K562 (cell line): Measurements from ENCODE around the gene IGSF3. TPM values are rescaled to one million over a fixed set of nuclear protein-coding genes. Genes with fewer than 3 reads are reported as not detected.

Experiments
- ARID2 ChIP-seq: fragments of 450-650 bp; IDR thresholded peaks from 2 replicates; pipeline ENCODE4 v1.6.1; 2017; ENCODE audit warnings: antibody characterized with exemption, mild to moderate bottlenecking
- ATF7 ChIP-seq: fragments of 450-650 bp; IDR thresholded peaks from 2 replicates; pipeline ENCODE4 v1.7.1; 2014; ENCODE audit warnings: mild to moderate bottlenecking, moderate library complexity
- CHAMP1 ChIP-seq: fragments of 450-650 bp; IDR thresholded peaks from 2 replicates; pipeline ENCODE4 v1.6.1; 2016; ENCODE audit warnings: mild to moderate bottlenecking
- CHD2 ChIP-seq: IDR thresholded peaks from 2 replicates; pipeline ENCODE4 v1.6.1; 2011; ENCODE audit warnings: low read depth, low read length
- CREB1 ChIP-seq, 2 experiments: sonication (generic) in 1 of 2; formaldehyde crosslinking in 1 of 2; IDR thresholded peaks; 2 replicates each; pipeline versions ENCODE4 v1.6.1 to v1.8.0; 2012 to 2022; ENCODE audit warnings: inconsistent platforms in 1 of 2, mild to moderate bottlenecking in 1 of 2, missing genetic modification reagents in 1 of 2, moderate library complexity in 1 of 2
- E4F1 ChIP-seq: fragments of 250-450 bp; sonication (Bioruptor Pico); IDR thresholded peaks from 2 replicates; pipeline ENCODE4 v1.5.0; 2021; ENCODE audit warnings: mild to moderate bottlenecking, borderline replicate concordance
- ELK1 ChIP-seq: sonication (generic); formaldehyde crosslinking; IDR thresholded peaks from 2 replicates; pipeline ENCODE4 v1.8.1; 2022; ENCODE audit warnings: missing genetic modification reagents
- FOXK2 ChIP-seq, 2 experiments: fragments of 450-650 bp; IDR thresholded peaks in 1 of 2; conservative IDR thresholded peaks in 1 of 2; 2 replicates each; pipeline ENCODE4 v1.6.1; 2016; ENCODE audit warnings: low read depth in 2 of 2, mild to moderate bottlenecking in 1 of 2
- MEF2D ChIP-seq: conservative IDR thresholded peaks from 2 replicates; pipeline ENCODE4 v1.6.1; 2016; ENCODE audit warnings: low read depth, missing genetic modification characterization, missing compliant biosample characterization
- MLX ChIP-seq, 2 experiments: fragments of 450-650 bp in 1 of 2; sonication (generic) in 1 of 2; formaldehyde crosslinking; conservative IDR thresholded peaks; 2 replicates each; pipeline versions ENCODE4 v1.4.0 to v1.8.1; 2020 to 2022; ENCODE audit warnings: mild to moderate bottlenecking in 1 of 2, missing genetic modification reagents in 1 of 2
- NR2C1 ChIP-seq, 2 experiments: fragments of 450-650 bp; IDR thresholded peaks; 2 replicates each; pipeline ENCODE4 v1.6.1; 2017; ENCODE audit warnings: mild to moderate bottlenecking in 2 of 2, antibody characterized with exemption in 1 of 2, inconsistent platforms in 1 of 2, missing compliant biosample characterization in 1 of 2, missing genetic modification characterization in 1 of 2
- POLR3A ChIP-seq: IDR thresholded peaks from 2 replicates; pipeline ENCODE4 v1.6.1; 2011; ENCODE audit warnings: borderline replicate concordance, mild to moderate bottlenecking, moderate library complexity; ENCODE audit not compliant: insufficient read length, insufficient read depth; ENCODE audit errors: extremely low read depth
- SMC3 ChIP-seq: conservative IDR thresholded peaks from 2 replicates; pipeline ENCODE4 v1.6.1; 2011; ENCODE audit warnings: low read depth, low read length, improper control_type of control experiment; ENCODE audit not compliant: insufficient read depth
- TCF15 ChIP-seq: fragments of 250-450 bp; sonication (Bioruptor Pico); IDR thresholded peaks from 2 replicates; pipeline ENCODE4 v1.8.0; 2022; ENCODE audit warnings: moderate library complexity, mild to moderate bottlenecking, inconsistent platforms
- TFE3 ChIP-seq: fragments of 450-650 bp; formaldehyde crosslinking; IDR thresholded peaks from 2 replicates; pipeline ENCODE4 v1.4.0; 2020; ENCODE audit warnings: mild to moderate bottlenecking, mixed read lengths
- ZNF764 ChIP-seq: fragments of 250-450 bp; sonication (Bioruptor Pico); IDR thresholded peaks from 2 replicates; pipeline ENCODE4 v1.4.0; 2020; ENCODE audit warnings: low read depth, mild to moderate bottlenecking, moderate library complexity
- ZNF785 ChIP-seq: fragments of 250-450 bp; sonication (Bioruptor Pico); IDR thresholded peaks from 2 replicates; pipeline ENCODE4 v1.4.0; 2020; ENCODE audit warnings: mild to moderate bottlenecking
- ZSCAN29 ChIP-seq: fragments of 450-650 bp; IDR thresholded peaks from 2 replicates; pipeline ENCODE4 v1.6.1; 2017
- polyA plus RNA-seq, 8 experiments: library from polyadenylated mRNA; depleted of rRNA in 4 of 8; stranded (reverse) in 5 of 8; unstranded in 3 of 8; fragments of >200 nt; fragmentation: Nextera tagmentation in 2 of 8; fragmentation: Illumina TruSeq in 1 of 8; extraction: Ambion mirVana in 2 of 8; extraction: Trizol in 1 of 8; gene quantifications; 2 replicates each; pipeline versions ENCODE4 v1.2.1 to v1.2.3, GENCODE V29; 2011 to 2014; ENCODE audit warnings: inconsistent platforms in 1 of 8, missing spikeins in 1 of 8
- total RNA-seq, 7 experiments: library from RNA; depleted of rRNA in 6 of 7; stranded (reverse); fragments of >200 nt in 6 of 7; fragmentation: Illumina TruSeq in 2 of 7; extraction: Trizol in 2 of 7; gene quantifications; 2 replicates each; pipeline versions ENCODE4 v1.2.1 to v1.2.3, GENCODE V29; 2011 to 2021; ENCODE audit warnings: low replicate concordance in 1 of 7

Gene IGSF3
- total and polyA plus RNA-seq, 9 of the 15 experiments (the other 6 are each of a cell fraction or from before 2014, with no cell fraction given), result 1.1 to 15.0 (median 8.3) TPM

GRCh38 chr1:116686723-116687352, 19.3 kb upstream of the IGSF3 start (continued):
- TF ChIP-seq NR2C1 (IDR thresholded peaks at IDR 0.05), result no peak
- no peak; the same call in 1 of the 2 replicates for TF ChIP-seq NR2C1 (tag; IDR thresholded peaks at IDR 0.05)
- TF ChIP-seq TCF15 (CRISPR knock-in tag), result peak; percentile 66; the same call in 1 of the 2 replicates
- no peak for TF ChIP-seq ARID2
- TF ChIP-seq E4F1 (CRISPR knock-in tag), result no peak
- no peak for TF ChIP-seq ZNF764
- no peak for TF ChIP-seq ATF7
- TF ChIP-seq TFE3 (CRISPR knock-in tag), result peak; percentile 90
- no peak for TF ChIP-seq FOXK2 (conservative IDR thresholded peaks at IDR 0.05 in 1 of 2, IDR thresholded peaks at IDR 0.05 in 1 of 2; ENCODE audit: low read depth in 2 of 2)
- TF ChIP-seq MLX (CRISPR knock-in tag; conservative IDR thresholded peaks at IDR 0.05), result no peak
- TF ChIP-seq ZSCAN29, result no peak
- no peak for TF ChIP-seq CREB1 (IDR thresholded peaks at IDR 0.05)
- no peak for TF ChIP-seq CREB1 (CRISPR knock-in tag; IDR thresholded peaks at IDR 0.05)
- TF ChIP-seq SMC3, result no peak
- TF ChIP-seq MEF2D (tag), result no peak
- no peak for TF ChIP-seq CHD2
- no peak for TF ChIP-seq CHAMP1
- TF ChIP-seq ELK1, result no peak
- no peak for TF ChIP-seq ZNF785 (CRISPR knock-in tag)
- no peak for TF ChIP-seq POLR3A
